ENCODE data around the gene INIP.

DNA sequence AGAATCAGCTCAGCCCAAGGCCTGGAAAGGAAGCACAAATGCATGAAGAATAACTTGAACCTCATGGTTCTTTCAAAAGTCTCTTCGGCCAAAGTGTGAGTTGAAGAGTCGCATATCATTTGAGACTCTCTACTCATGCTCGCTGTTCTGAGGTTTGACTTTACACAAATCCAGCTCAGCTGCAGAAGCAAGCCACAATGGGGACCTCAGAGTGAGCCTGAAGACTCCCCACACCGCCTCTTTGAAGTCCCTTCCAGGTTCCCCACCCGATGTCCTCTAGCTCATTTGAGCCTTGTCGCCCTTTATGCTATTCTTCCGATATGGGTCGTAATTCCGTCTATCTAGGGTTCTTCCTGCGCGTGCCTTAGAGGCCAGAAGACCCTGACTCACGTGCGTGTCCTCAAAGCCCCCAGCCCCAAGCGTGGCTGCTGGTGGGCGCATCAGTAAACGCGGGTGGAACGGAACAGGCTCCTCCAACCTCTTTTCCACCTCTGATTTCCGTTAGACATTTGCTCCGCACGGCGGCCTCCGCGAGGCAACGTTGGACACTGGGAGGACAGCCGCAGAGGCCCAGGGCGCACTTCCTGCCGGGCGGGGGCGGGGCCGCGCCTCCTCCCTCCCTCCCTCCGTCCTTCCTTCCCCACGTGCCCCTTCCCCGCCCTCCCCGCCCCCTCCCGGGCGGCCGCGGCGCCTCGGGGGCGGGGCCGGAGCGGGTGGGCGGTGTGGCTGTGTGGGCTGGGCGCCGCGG is 32.3 kb upstream of the INIP start, which contains the start of gene SNX30:
- no peak for TF ChIP-seq JUNB (IDR thresholded peaks at IDR 0.05; ENCODE audit: unreplicated experiment)
- TF ChIP-seq, protein P1, sequence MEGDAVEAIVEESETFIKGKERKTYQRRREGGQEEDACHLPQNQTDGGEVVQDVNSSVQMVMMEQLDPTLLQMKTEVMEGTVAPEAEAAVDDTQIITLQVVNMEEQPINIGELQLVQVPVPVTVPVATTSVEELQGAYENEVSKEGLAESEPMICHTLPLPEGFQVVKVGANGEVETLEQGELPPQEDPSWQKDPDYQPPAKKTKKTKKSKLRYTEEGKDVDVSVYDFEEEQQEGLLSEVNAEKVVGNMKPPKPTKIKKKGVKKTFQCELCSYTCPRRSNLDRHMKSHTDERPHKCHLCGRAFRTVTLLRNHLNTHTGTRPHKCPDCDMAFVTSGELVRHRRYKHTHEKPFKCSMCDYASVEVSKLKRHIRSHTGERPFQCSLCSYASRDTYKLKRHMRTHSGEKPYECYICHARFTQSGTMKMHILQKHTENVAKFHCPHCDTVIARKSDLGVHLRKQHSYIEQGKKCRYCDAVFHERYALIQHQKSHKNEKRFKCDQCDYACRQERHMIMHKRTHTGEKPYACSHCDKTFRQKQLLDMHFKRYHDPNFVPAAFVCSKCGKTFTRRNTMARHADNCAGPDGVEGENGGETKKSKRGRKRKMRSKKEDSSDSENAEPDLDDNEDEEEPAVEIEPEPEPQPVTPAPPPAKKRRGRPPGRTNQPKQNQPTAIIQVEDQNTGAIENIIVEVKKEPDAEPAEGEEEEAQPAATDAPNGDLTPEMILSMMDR (conservative IDR thresholded peaks at IDR 0.05; ENCODE audit: low read depth in 2 of 2) = no peak; a peak in 1 of 4 replicates
- TF ChIP-seq, protein P2, sequence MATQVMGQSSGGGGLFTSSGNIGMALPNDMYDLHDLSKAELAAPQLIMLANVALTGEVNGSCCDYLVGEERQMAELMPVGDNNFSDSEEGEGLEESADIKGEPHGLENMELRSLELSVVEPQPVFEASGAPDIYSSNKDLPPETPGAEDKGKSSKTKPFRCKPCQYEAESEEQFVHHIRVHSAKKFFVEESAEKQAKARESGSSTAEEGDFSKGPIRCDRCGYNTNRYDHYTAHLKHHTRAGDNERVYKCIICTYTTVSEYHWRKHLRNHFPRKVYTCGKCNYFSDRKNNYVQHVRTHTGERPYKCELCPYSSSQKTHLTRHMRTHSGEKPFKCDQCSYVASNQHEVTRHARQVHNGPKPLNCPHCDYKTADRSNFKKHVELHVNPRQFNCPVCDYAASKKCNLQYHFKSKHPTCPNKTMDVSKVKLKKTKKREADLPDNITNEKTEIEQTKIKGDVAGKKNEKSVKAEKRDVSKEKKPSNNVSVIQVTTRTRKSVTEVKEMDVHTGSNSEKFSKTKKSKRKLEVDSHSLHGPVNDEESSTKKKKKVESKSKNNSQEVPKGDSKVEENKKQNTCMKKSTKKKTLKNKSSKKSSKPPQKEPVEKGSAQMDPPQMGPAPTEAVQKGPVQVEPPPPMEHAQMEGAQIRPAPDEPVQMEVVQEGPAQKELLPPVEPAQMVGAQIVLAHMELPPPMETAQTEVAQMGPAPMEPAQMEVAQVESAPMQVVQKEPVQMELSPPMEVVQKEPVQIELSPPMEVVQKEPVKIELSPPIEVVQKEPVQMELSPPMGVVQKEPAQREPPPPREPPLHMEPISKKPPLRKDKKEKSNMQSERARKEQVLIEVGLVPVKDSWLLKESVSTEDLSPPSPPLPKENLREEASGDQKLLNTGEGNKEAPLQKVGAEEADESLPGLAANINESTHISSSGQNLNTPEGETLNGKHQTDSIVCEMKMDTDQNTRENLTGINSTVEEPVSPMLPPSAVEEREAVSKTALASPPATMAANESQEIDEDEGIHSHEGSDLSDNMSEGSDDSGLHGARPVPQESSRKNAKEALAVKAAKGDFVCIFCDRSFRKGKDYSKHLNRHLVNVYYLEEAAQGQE (IDR thresholded peaks at IDR 0.05; ENCODE audit: unreplicated experiment) = no peak
- no peak for TF ChIP-seq EZH2 (IDR thresholded peaks at IDR 0.05; ENCODE audit: low read depth, unreplicated experiment)
- no peak for TF ChIP-seq EZH2phosphoT487 (IDR thresholded peaks at IDR 0.05; ENCODE audit: unreplicated experiment)
- no peak for TF ChIP-seq CREB1 (CRISPR knock-in tag; IDR thresholded peaks at IDR 0.05; ENCODE audit: low read depth)
- no peak for TF ChIP-seq STAT1 (IDR thresholded peaks at IDR 0.05; ENCODE audit: unreplicated experiment)
- TF ChIP-seq POLR2AphosphoS5 (IDR thresholded peaks at IDR 0.05; ENCODE audit: low read depth) = peak; percentile 91

All from GM23338 (cell line).